A549 (cell line): Measurements from ENCODE around the gene SPATA13. TPM values are rescaled to one million over a fixed set of nuclear protein-coding genes. Genes with fewer than 3 reads are reported as not detected.

Experiments
- ATAC-seq, 2 experiments: fragments of 200-7000 bp in 1 of 2; fragments of >200 bp in 1 of 2; cut with Nextera tagmentation in 1 of 2; cut with Tn5 transposase in 1 of 2; 3 replicates each; pipeline versions ENCODE4 v1.8.0 to v1.9.1; 2018 to 2020; ENCODE audit warnings: mild to moderate bottlenecking in 1 of 2, moderate library complexity in 1 of 2
- CTCF ChIA-PET: fragments of 300-600 bp; sonication (Branson Sonifier 250); formaldehyde crosslinking; extraction: SDS; loops from one replicate; lab custom pipeline; 2021; ENCODE audit warnings: antibody characterized with exemption, inconsistent platforms; lab: Yijun Ruan, JAX
- POLR2A ChIA-PET: fragments of 350-600 bp; formaldehyde crosslinking; extraction: SDS; loops from one replicate; lab custom pipeline; 2021; ENCODE audit warnings: antibody characterized with exemption, inconsistent platforms; lab: Yijun Ruan, JAX
- DNase-seq, 2 experiments: peaks; one replicate each; pipeline versions ENCODE4 v3.0.0 to v3.0.0-alpha.2; 2011 to 2016; ENCODE audit warnings: low read depth in 1 of 2, low spot score in 1 of 2
- FAIRE-seq: peaks from 2 replicates; lab custom pipeline; 2011; peaks lifted over from hg19 to GRCh38; lab: Jason Lieb, UNC
- H3K27ac ChIP-seq, 2 experiments: fragments of >200 bp; sonication (Bioruptor Twin); formaldehyde crosslinking; 3 replicates each; pipeline ENCODE4 v1.5.1; 2016 to 2017
- H3K4me1 ChIP-seq: fragments of >200 bp; sonication (Bioruptor Twin); formaldehyde crosslinking; 3 replicates; pipeline ENCODE4 v1.6.1; 2016
- H3K4me2 ChIP-seq: fragments of >200 bp; sonication (Bioruptor Twin); formaldehyde crosslinking; 3 replicates; pipeline ENCODE4 v1.6.1; 2016
- H3K4me3 ChIP-seq: fragments of >200 bp; sonication (Bioruptor Twin); formaldehyde crosslinking; 3 replicates; pipeline ENCODE4 v1.5.1; 2016
- H3K9me3 ChIP-seq: fragments of >200 bp; sonication (Bioruptor Twin); formaldehyde crosslinking; 3 replicates; pipeline ENCODE4 v1.6.1; 2016
- CEBPB ChIP-seq, 2 experiments: fragments of >200 bp in 1 of 2; sonication (Bioruptor Twin) in 1 of 2; formaldehyde crosslinking in 1 of 2; IDR thresholded peaks; 2 replicates each; pipeline ENCODE4 v1.6.1; 2012 to 2016
- CHD2 ChIP-seq: fragments of 150-350 bp; IDR thresholded peaks from 2 replicates; pipeline ENCODE4 v1.6.1; 2014; ENCODE audit warnings: low read length; ENCODE audit not compliant: partially characterized antibody
- CHD4 ChIP-seq: fragments of 200-600 bp; sonication (generic); IDR thresholded peaks from 2 replicates; pipeline ENCODE4 v1.6.1; 2016; ENCODE audit warnings: antibody characterized with exemption, mild to moderate bottlenecking, borderline replicate concordance
- FOXS1 ChIP-seq: fragments of 250-450 bp; sonication (Bioruptor Pico); IDR thresholded peaks from 2 replicates; pipeline ENCODE4 v1.5.0; 2020; ENCODE audit warnings: mild to moderate bottlenecking, moderate library complexity
- GATA3 ChIP-seq: IDR thresholded peaks from 2 replicates; pipeline ENCODE4 v1.6.1; 2012; ENCODE audit warnings: borderline replicate concordance
- HDAC2 ChIP-seq: fragments of 200-600 bp; sonication (generic); IDR thresholded peaks from 2 replicates; pipeline ENCODE4 v1.6.1; 2016
- HES2 ChIP-seq: fragments of >200 bp; sonication (Bioruptor Twin); formaldehyde crosslinking; IDR thresholded peaks from 2 replicates; pipeline ENCODE4 v1.6.1; 2016
- HEYL ChIP-seq: fragments of 250-450 bp; sonication (Bioruptor Pico); IDR thresholded peaks from 2 replicates; pipeline ENCODE4 v1.8.0; 2021; ENCODE audit warnings: mild to moderate bottlenecking, moderate library complexity
- JUNB ChIP-seq: fragments of >200 bp; sonication (Bioruptor Twin); formaldehyde crosslinking; IDR thresholded peaks from 2 replicates; pipeline ENCODE4 v1.6.1; 2016
- KDM1A ChIP-seq: fragments of 200-600 bp; sonication (generic); IDR thresholded peaks from 2 replicates; pipeline ENCODE4 v1.6.1; 2016; ENCODE audit warnings: low read depth, mild to moderate bottlenecking
- KDM5A ChIP-seq: fragments of 200-600 bp; sonication (generic); IDR thresholded peaks from 2 replicates; pipeline ENCODE4 v1.6.1; 2016; ENCODE audit warnings: antibody characterized with exemption, mild to moderate bottlenecking
- MYC ChIP-seq: IDR thresholded peaks from 2 replicates; pipeline ENCODE4 v1.6.1; 2012; ENCODE audit warnings: mild to moderate bottlenecking, inconsistent platforms, low read length, improper control_type of control experiment, borderline replicate concordance
- NFE2L2 ChIP-seq: fragments of 150-350 bp; conservative IDR thresholded peaks from 2 replicates; pipeline ENCODE4 v1.6.1; 2014; ENCODE audit warnings: low read length
- NPAS2 ChIP-seq: fragments of 250-450 bp; sonication (Bioruptor Pico); IDR thresholded peaks from 2 replicates; pipeline ENCODE4 v1.8.0; 2022; ENCODE audit warnings: mild to moderate bottlenecking, moderate library complexity, borderline replicate concordance
- NR3C1 ChIP-seq: fragments of >200 bp; sonication (Bioruptor Twin); formaldehyde crosslinking; IDR thresholded peaks from 3 replicates; pipeline ENCODE4 v1.6.1; 2017
- PBX3 ChIP-seq: IDR thresholded peaks from 2 replicates; pipeline ENCODE4 v1.6.1; 2012
- PHF8 ChIP-seq: fragments of 200-600 bp; sonication (generic); IDR thresholded peaks from 2 replicates; pipeline ENCODE4 v1.6.1; 2016; ENCODE audit warnings: low read depth, mild to moderate bottlenecking, antibody characterized with exemption, moderate library complexity, borderline replicate concordance
- POLR2AphosphoS2 ChIP-seq: conservative IDR thresholded peaks from 2 replicates; pipeline ENCODE4 v1.6.1; 2012; ENCODE audit warnings: low read length, improper control_type of control experiment, inconsistent platforms
- RCOR1 ChIP-seq: fragments of 150-350 bp; IDR thresholded peaks from 2 replicates; pipeline ENCODE4 v1.6.1; 2014; ENCODE audit warnings: antibody characterized with exemption, low read length, low read depth
- RFX5 ChIP-seq: fragments of 450-650 bp; IDR thresholded peaks from 2 replicates; pipeline ENCODE4 v1.7.1; 2014; ENCODE audit warnings: antibody characterized with exemption, mild to moderate bottlenecking, moderate library complexity
- SMC3 ChIP-seq: fragments of >200 bp; sonication (Bioruptor Twin); formaldehyde crosslinking; IDR thresholded peaks from 3 replicates; pipeline ENCODE4 v1.6.1; 2018; ENCODE audit warnings: inconsistent platforms
- SREBF2 ChIP-seq: fragments of 450-650 bp; IDR thresholded peaks from 2 replicates; pipeline ENCODE4 v1.6.1; 2014; ENCODE audit warnings: mild to moderate bottlenecking, moderate library complexity
- TFCP2L1 ChIP-seq: fragments of 250-450 bp; sonication (Bioruptor Pico); IDR thresholded peaks from 2 replicates; pipeline ENCODE4 v1.5.0; 2021; ENCODE audit warnings: mild to moderate bottlenecking
- TP53 ChIP-seq: fragments of 250-450 bp; sonication (Bioruptor Pico); IDR thresholded peaks from 2 replicates; pipeline ENCODE4 v1.5.0; 2021; ENCODE audit warnings: mild to moderate bottlenecking, moderate library complexity
- ZNF302 ChIP-seq: fragments of 250-450 bp; sonication (Bioruptor Pico); IDR thresholded peaks from 2 replicates; pipeline ENCODE4 v1.9.0; 2021; ENCODE audit warnings: inconsistent platforms, mild to moderate bottlenecking, moderate library complexity
- ZSCAN20 ChIP-seq: fragments of 250-450 bp; sonication (Bioruptor Pico); IDR thresholded peaks from 2 replicates; pipeline ENCODE4 v1.8.0; 2022; ENCODE audit warnings: mild to moderate bottlenecking, moderate library complexity
- WGBS: methylation state at CpG from one replicate; pipeline ENCODE4 v1.1.6; 2017; ENCODE audit errors: missing lambda C conversion rate; 5-methylcytosine and 5-hydroxymethylcytosine counted together
- polyA plus RNA-seq, 4 experiments: library from polyadenylated mRNA; depleted of rRNA in 3 of 4; stranded (reverse); fragments of >200 nt; fragmentation: RNase III in 1 of 4; extraction: RNeasy Plus Mini Kit Qiagen cat#74134 plus additional on column Dnase treatment in 1 of 4; gene quantifications; 2 replicates in 3 of 4; 3 replicates in 1 of 4; pipeline ENCODE4 v1.2.3, GENCODE V29; 2011 to 2017
- TF ChIP-seq, protein P1 (sequence below): fragments of 250-450 bp; sonication (Bioruptor Pico); IDR thresholded peaks from 2 replicates; pipeline ENCODE4 v1.5.0; 2020; ENCODE audit warnings: low read depth, mild to moderate bottlenecking, moderate library complexity
- TF ChIP-seq, protein P2 (sequence below): fragments of >200 bp; sonication (Bioruptor Twin); formaldehyde crosslinking; IDR thresholded peaks from 3 replicates; pipeline ENCODE4 v1.6.1; 2016
- TF ChIP-seq, protein P3 (sequence below): fragments of 250-450 bp; sonication (Bioruptor Pico); IDR thresholded peaks from 2 replicates; pipeline ENCODE4 v1.5.0; 2021; ENCODE audit warnings: mild to moderate bottlenecking, moderate library complexity, borderline replicate concordance

SPATA13 gene
- polyA plus RNA-seq, 2 of the 4 experiments (the other 2 are of a cell fraction): 3.1 to 6.3 TPM

- no peak overlapping the region for H3K27ac ChIP-seq
- FAIRE-seq: no peak
- ChIA-PET POLR2A (no interaction called here), CTCF (interaction anchor here (1.5 kb wide), 1 partner anchor 34 kb away, joined by 3 read pairs; no protein-coding TSS in a partner anchor)
- 29% methylated on average over 1 of the region's 1 CpG for WGBS
- TF ChIP-seq PHF8 (no peak), NR3C1 (no peak), POLR2AphosphoS2 (no peak), TFCP2L1 (CRISPR knock-in tag) (no peak), NPAS2 (CRISPR knock-in tag) (no peak), CHD2 (no peak), HES2 (no peak), KDM1A (no peak), SREBF2 (no peak), NFE2L2 (no peak), ZNF302 (CRISPR knock-in tag) (no peak), KDM5A (no peak), ZSCAN20 (CRISPR knock-in tag) (no peak), RCOR1 (no peak), PBX3 (no peak)
- TF ChIP-seq, protein P1, sequence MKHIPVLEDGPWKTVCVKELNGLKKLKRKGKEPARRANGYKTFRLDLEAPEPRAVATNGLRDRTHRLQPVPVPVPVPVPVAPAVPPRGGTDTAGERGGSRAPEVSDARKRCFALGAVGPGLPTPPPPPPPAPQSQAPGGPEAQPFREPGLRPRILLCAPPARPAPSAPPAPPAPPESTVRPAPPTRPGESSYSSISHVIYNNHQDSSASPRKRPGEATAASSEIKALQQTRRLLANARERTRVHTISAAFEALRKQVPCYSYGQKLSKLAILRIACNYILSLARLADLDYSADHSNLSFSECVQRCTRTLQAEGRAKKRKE (CRISPR knock-in tag): no peak
- TF ChIP-seq, protein P2, sequence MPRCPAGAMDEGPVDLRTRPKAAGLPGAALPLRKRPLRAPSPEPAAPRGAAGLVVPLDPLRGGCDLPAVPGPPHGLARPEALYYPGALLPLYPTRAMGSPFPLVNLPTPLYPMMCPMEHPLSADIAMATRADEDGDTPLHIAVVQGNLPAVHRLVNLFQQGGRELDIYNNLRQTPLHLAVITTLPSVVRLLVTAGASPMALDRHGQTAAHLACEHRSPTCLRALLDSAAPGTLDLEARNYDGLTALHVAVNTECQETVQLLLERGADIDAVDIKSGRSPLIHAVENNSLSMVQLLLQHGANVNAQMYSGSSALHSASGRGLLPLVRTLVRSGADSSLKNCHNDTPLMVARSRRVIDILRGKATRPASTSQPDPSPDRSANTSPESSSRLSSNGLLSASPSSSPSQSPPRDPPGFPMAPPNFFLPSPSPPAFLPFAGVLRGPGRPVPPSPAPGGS: no peak
- DNase-seq: no peak
- H3K4me3 ChIP-seq: no peak overlapping the region
- no peak for ATAC-seq
- H3K4me2 ChIP-seq: no peak overlapping the region
- H3K9me3 ChIP-seq: no peaks in the 10 kb centered on the region
- H3K4me1 ChIP-seq: no peaks in the 10 kb centered on the region; the same call in 2 of the 3 replicates
Observed at GRCh38 chr13:24195626-24196025, 35.1 kb downstream of the SPATA13 start.

DNA sequence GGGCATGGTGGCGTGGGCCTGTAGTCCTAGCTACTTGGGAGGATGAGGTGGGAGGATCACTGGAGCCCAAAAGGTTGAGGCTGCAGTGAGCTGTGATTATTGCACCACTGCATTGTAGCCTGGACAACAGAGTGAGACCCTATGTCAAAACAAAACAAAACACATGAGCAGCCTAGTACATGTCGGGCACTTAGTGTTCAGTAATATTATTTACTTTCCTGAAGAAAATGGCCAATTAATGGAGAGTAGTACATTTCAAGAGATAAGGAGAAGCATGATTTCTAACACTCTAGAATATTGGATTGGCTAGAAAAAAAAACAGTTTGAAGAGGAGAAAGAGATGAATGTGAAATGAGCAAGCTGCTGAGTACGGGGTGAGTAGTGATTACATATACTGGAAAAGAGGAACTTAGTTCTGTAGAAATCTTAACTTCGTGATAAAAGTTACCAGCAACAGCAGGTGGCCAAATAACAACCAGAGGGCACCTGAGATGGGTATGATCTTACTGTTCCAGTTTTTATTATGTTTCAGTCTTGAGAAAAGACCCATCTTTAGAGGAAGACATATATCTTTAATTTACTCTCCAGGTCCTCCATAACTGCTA is 36.2 kb downstream of the SPATA13 start:
- POLR2A ChIA-PET: no interaction called here
- FAIRE-seq: no peak
- H3K4me2 ChIP-seq: no peak overlapping the region
- no peaks in the 10 kb centered on the region for H3K9me3 ChIP-seq
- CTCF ChIA-PET: interaction anchor here (0.7 kb wide), 1 partner anchor 32 kb away, joined by 3 read pairs; no protein-coding TSS in a partner anchor
- no peak for ATAC-seq
- H3K4me3 ChIP-seq: no peak overlapping the region
- H3K4me1 ChIP-seq: no peaks in the 10 kb centered on the region; the same call in 2 of the 3 replicates
- 46% methylated on average over 4 of the region's 4 CpGs for WGBS
- TF ChIP-seq RFX5: no peak
- TF ChIP-seq GATA3: no peak
- no peak for TF ChIP-seq HDAC2
- no peak for TF ChIP-seq TP53 (CRISPR knock-in tag)
- no peak for TF ChIP-seq CHD4
- TF ChIP-seq, protein P2: no peak
- TF ChIP-seq, protein P3, sequence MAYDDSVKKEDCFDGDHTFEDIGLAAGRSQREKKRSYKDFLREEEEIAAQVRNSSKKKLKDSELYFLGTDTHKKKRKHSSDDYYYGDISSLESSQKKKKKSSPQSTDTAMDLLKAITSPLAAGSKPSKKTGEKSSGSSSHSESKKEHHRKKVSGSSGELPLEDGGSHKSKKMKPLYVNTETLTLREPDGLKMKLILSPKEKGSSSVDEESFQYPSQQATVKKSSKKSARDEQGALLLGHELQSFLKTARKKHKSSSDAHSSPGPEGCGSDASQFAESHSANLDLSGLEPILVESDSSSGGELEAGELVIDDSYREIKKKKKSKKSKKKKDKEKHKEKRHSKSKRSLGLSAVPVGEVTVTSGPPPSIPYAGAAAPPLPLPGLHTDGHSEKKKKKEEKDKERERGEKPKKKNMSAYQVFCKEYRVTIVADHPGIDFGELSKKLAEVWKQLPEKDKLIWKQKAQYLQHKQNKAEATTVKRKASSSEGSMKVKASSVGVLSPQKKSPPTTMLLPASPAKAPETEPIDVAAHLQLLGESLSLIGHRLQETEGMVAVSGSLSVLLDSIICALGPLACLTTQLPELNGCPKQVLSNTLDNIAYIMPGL: no peak
- TF ChIP-seq FOXS1 (CRISPR knock-in tag): no peak
- TF ChIP-seq MYC: no peak
- TF ChIP-seq, protein P1 (CRISPR knock-in tag): no peak
- no peak for TF ChIP-seq JUNB
- no peak for TF ChIP-seq CEBPB (IDR thresholded peaks at IDR 0.05)
- TF ChIP-seq ZSCAN20 (CRISPR knock-in tag): no peak
- TF ChIP-seq SMC3: no peak
- TF ChIP-seq RCOR1: no peak
- TF ChIP-seq HEYL (CRISPR knock-in tag): no peak
- no peak overlapping the region for H3K27ac ChIP-seq
- no peak for DNase-seq
